ENCODE measurements around the gene NPHP4. TPM values are rescaled to one million over a fixed set of nuclear protein-coding genes. Genes with fewer than 3 reads are reported as not detected.

NPHP4 gene
- total and polyA plus RNA-seq, 9 of the 15 experiments (the other 6 are each of a cell fraction or from before 2014, with no cell fraction given) = 0.52 to 26.2 (median 6.7) TPM

- 63% methylated on average over 4 of the region's 4 CpGs for WGBS (ENCODE audit: insufficient coverage, low coverage, missing lambda C conversion rate)
- no peak for FAIRE-seq
- Histone ChIP-seq H3K4me1 (replicated peaks in 1 of 2; ENCODE audit: control insufficient read depth in 2 of 2, insufficient read depth in 2 of 2, low read length in 2 of 2) (no peaks in the 10 kb centered on the region), H2AFZ (ENCODE audit: low read depth, low read length) (no peak overlapping the region), H4K20me1 (replicated peaks; ENCODE audit: control insufficient read depth, insufficient read depth, low read length) (no peaks in the 10 kb centered on the region), H3K36me3 (ENCODE audit: control insufficient read depth, insufficient read depth, low read length) (peaks cover 35% of the 10 kb centered on the region; the same call in 2 of the 3 replicates), H3K9me1 (ENCODE audit: control insufficient read depth, insufficient read depth, low read length) (no peaks in the 10 kb centered on the region), H3K9me3 (replicated peaks; ENCODE audit: control insufficient read depth, insufficient read depth, low read depth, low read length) (no peaks in the 10 kb centered on the region), H3K27me3 (ENCODE audit: control insufficient read depth in 2 of 2, insufficient read depth in 2 of 2, low read length in 2 of 2) (no peaks in the 10 kb centered on the region), H3K4me3 (no peak overlapping the region), H3K9ac (ENCODE audit: insufficient read depth in 1 of 2, low read depth in 2 of 2, low read length in 2 of 2) (no peak overlapping the region), H3K4me2 (ENCODE audit: insufficient read depth, low read length) (no peak overlapping the region), H3K79me2 (ENCODE audit: control insufficient read depth, insufficient read depth, low read length) (no peaks in the 10 kb centered on the region), H3K27ac (ENCODE audit: extremely low read depth, low read depth, low read length) (no peak overlapping the region)
- no peak for DNase-seq (ENCODE audit: extremely low read depth in 1 of 4, low spot score in 3 of 4)
- in situ Hi-C loops (cut with MboI) (no loop called here), intact Hi-C loops (cut with micrococcal nuclease) (no loop called here)
- BruUV-seq (replicated peaks) = no TSS peak
- ATAC-seq = no peak
- ChIA-PET POLR2A (no interaction called here), CTCF (ENCODE audit: low intra/inter-chr PET ratio) (no interaction called here)
- TF ChIP-seq DDX20 (tag; IDR thresholded peaks at IDR 0.05; ENCODE audit: low read depth) = no peak
- no peak for TF ChIP-seq HMGXB4 (CRISPR knock-in tag; IDR thresholded peaks at IDR 0.05)
- TF ChIP-seq KLF16 (IDR thresholded peaks at IDR 0.05) = no peak
- TF ChIP-seq FOXM1 (IDR thresholded peaks at IDR 0.05; ENCODE audit: low read depth) = no peak
- no peak for TF ChIP-seq FOXM1 (CRISPR knock-in tag; IDR thresholded peaks at IDR 0.05; ENCODE audit: low read depth)
- TF ChIP-seq GTF2A2 (tag; IDR thresholded peaks at IDR 0.05) = no peak
- no peak for TF ChIP-seq FOXA1 (IDR thresholded peaks at IDR 0.05; ENCODE audit: borderline replicate concordance)
- no peak for TF ChIP-seq NCOA2 (IDR thresholded peaks at IDR 0.05; ENCODE audit: partially characterized antibody in 2 of 2)
- TF ChIP-seq GATAD2B (IDR thresholded peaks at IDR 0.05; ENCODE audit: borderline replicate concordance) = no peak
- TF ChIP-seq MTA2 (IDR thresholded peaks at IDR 0.05; ENCODE audit: low read depth) = no peak
- TF ChIP-seq NR1H2 (CRISPR knock-in tag; IDR thresholded peaks at IDR 0.05) = no peak
- no peak for TF ChIP-seq PYGO2 (tag; IDR thresholded peaks at IDR 0.05)
- TF ChIP-seq RREB1 (CRISPR knock-in tag; IDR thresholded peaks at IDR 0.05) = no peak
- TF ChIP-seq SMAD2 (IDR thresholded peaks at IDR 0.05; ENCODE audit: low read depth, low read length) = no peak
- TF ChIP-seq ZNF699 (CRISPR knock-in tag; IDR thresholded peaks at IDR 0.05; ENCODE audit: insufficient replicate concordance) = no peak
- no peak for TF ChIP-seq MEF2D (tag; conservative IDR thresholded peaks at IDR 0.05; ENCODE audit: low read depth)
- no peak for TF ChIP-seq RAD21 (CRISPR knock-in tag; conservative IDR thresholded peaks at IDR 0.05 in 1 of 2, IDR thresholded peaks at IDR 0.05 in 1 of 2)
Observed at GRCh38 chr1:5928714-5929400, 63.4 kb downstream of the NPHP4 start.
